ENCODE results near the gene HNRNPA0. TPM values are rescaled to one million over a fixed set of nuclear protein-coding genes. Genes with fewer than 3 reads are reported as not detected.

HNRNPA0 gene
- total and polyA plus RNA-seq, 2 of the 4 experiments (the other 2 are of a cell fraction), result 5.2 to 12.2 TPM

- no peak overlapping the region for H2AK9ac ChIP-seq (replicated peaks; ENCODE audit: low read depth, low read length, poor library complexity)
- H3K9me1 ChIP-seq (ENCODE audit: insufficient read depth, low read length), result no peaks in the 10 kb centered on the region
- TF ChIP-seq NFE2L2 (IDR thresholded peaks at IDR 0.05; ENCODE audit: low read depth, low read length) (no peak), RAD21 (IDR thresholded peaks at IDR 0.05; ENCODE audit: low read length) (no peak), CEBPB (IDR thresholded peaks at IDR 0.05; ENCODE audit: low read depth, low read length) (no peak), MAZ (IDR thresholded peaks at IDR 0.05; ENCODE audit: borderline replicate concordance, low read depth, low read length) (no peak), RCOR1 (IDR thresholded peaks at IDR 0.05; ENCODE audit: insufficient replicate concordance, low read length) (no peak), RFX5 (IDR thresholded peaks at IDR 0.05; ENCODE audit: low read depth, low read length) (no peak), BHLHE40 (IDR thresholded peaks at IDR 0.05; ENCODE audit: low read depth, low read length) (no peak), SMC3 (IDR thresholded peaks at IDR 0.05; ENCODE audit: low read depth, low read length) (no peak), MXI1 (IDR thresholded peaks at IDR 0.05; ENCODE audit: borderline replicate concordance, low read depth, low read length) (no peak), USF2 (IDR thresholded peaks at IDR 0.05; ENCODE audit: low read depth, low read length) (no peak)
- H2BK20ac ChIP-seq (ENCODE audit: low read depth, low read length), result no peak overlapping the region
- H4K8ac ChIP-seq (ENCODE audit: low read depth in 2 of 2, low read length in 2 of 2), result no peak overlapping the region
- no peak overlapping the region for H3K18ac ChIP-seq (ENCODE audit: low read depth, low read length)
- H2AK5ac ChIP-seq (ENCODE audit: low read depth, low read length), result no peak overlapping the region
- H3K23ac ChIP-seq (ENCODE audit: low read depth, low read length), result no peak overlapping the region
- H3K4me3 ChIP-seq (ENCODE audit: insufficient read depth, low read depth, low read length), result no peak overlapping the region
- H3K9me3 ChIP-seq (ENCODE audit: control insufficient read depth, insufficient read depth, low read length), result no peaks in the 10 kb centered on the region
- H3K14ac ChIP-seq (replicated peaks; ENCODE audit: low read depth, low read length), result no peak overlapping the region
- dilution Hi-C loops (cut with HindIII; ENCODE audit: low sequenced_read_pairs, unreplicated experiment) (no loop called here), in situ Hi-C loops (cut with MboI; ENCODE audit: low sequenced_read_pairs) (loop anchor here (25.0 kb wide), 1 partner anchor 416 kb away; no protein-coding TSS in a partner anchor), intact Hi-C loops (cut with micrococcal nuclease) (no loop called here)
- DNase-seq, result no peak
- H3K4me1 ChIP-seq (ENCODE audit: control insufficient read depth, insufficient read depth, low read length), result no peaks in the 10 kb centered on the region
- no peak for ATAC-seq (ENCODE audit: low read depth)
- no peaks in the 10 kb centered on the region; a peak in 1 of 4 replicates for H3K79me1 ChIP-seq (ENCODE audit: low read depth in 1 of 2, low read length in 2 of 2)
- H3K4ac ChIP-seq (ENCODE audit: low read depth, low read length), result no peak overlapping the region
- no peak overlapping the region for H2BK15ac ChIP-seq (ENCODE audit: low read depth, low read length)
- no peak overlapping the region for H4K5ac ChIP-seq (ENCODE audit: low read depth, low read length)
- BruUV-seq (replicated peaks), result no TSS peak
- POLR2A ChIA-PET (ENCODE audit: unreplicated experiment), result no interaction called here
- H3K9ac ChIP-seq (ENCODE audit: low read depth, low read length), result no peak overlapping the region
- H3K56ac ChIP-seq (ENCODE audit: extremely low read depth, insufficient read depth, low read length), result no peak overlapping the region
- CTCF ChIA-PET, result interaction anchor here (1.4 kb wide), 1 partner anchor 14 kb away, joined by 5 read pairs; no protein-coding TSS in a partner anchor
- no peaks in the 10 kb centered on the region for H4K20me1 ChIP-seq (ENCODE audit: insufficient read depth, low read length)
- H4K91ac ChIP-seq (ENCODE audit: insufficient read depth, low read depth, low read length), result no peak overlapping the region
- no peaks in the 10 kb centered on the region for H3K36me3 ChIP-seq (ENCODE audit: control insufficient read depth, insufficient read depth, low read length)
- H3K4me2 ChIP-seq (ENCODE audit: low read depth, low read length), result no peak overlapping the region
- no peak overlapping the region for H2BK5ac ChIP-seq (ENCODE audit: low read depth, low read length, poor library complexity, severe bottlenecking)
- H2BK120ac ChIP-seq (ENCODE audit: low read depth, low read length), result no peak overlapping the region
- H2AFZ ChIP-seq (replicated peaks; ENCODE audit: low read length, poor library complexity), result no peak overlapping the region
- WGBS, 2 experiments (ENCODE audit: extremely low coverage in 2 of 2, insufficient read length in 1 of 2), result no CpG with 5 or more reads among the region's 1 CpG
- 0 out of 2 replicates have a peak, but pooled peaks cover 2% of the 10 kb centered on the region for H3K27me3 ChIP-seq (ENCODE audit: control insufficient read depth, insufficient read depth, low read length)
- H3K27ac ChIP-seq (ENCODE audit: insufficient read depth, low read length), result no peak overlapping the region
Measured at GRCh38 chr5:137728048-137728447, 26.1 kb downstream of the HNRNPA0 start.

Data from IMR-90 (cell line).